ENCODE results near the gene GRAMD1B.
"Not testable (repeated sequence)": the region's sequence is repeated elsewhere in the genome, so short reads cannot be mapped to it uniquely, and the experiment has no call there.

GRAMD1B gene

DNA sequence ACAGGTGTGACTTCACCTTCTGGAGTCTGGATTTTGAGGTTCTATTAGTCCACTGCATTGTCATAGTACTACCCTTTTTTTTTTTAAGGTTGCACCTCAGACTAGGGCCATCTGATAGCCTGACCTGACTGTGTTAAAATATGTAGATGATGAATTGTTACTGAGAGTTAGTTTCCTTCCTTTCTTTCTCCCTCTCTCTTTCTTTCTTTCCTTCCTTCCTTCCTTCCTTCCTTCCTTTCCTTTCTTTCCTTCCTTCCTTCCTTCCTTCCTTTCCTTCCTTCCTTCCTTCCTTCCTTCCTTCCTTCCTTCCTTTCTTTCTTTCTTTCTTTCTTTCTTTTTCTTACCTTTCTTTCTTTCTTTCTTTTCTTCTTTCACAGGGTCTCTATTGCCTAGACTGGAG lies 83.2 kb downstream of the GRAMD1B start:
- H3K36me3 ChIP-seq (ENCODE audit: control insufficient read depth, insufficient read depth, low read length); H3K9me3 ChIP-seq (ENCODE audit: control insufficient read depth, insufficient read depth, low read length); H3K27ac ChIP-seq (ENCODE audit: low read depth, low read length); H3K4me3 ChIP-seq (ENCODE audit: low read depth, low read length); H3K27me3 ChIP-seq (ENCODE audit: control insufficient read depth, insufficient read depth, low read length); H3K9ac ChIP-seq (ENCODE audit: low read depth, low read length): not testable (repeated sequence)
- peaks cover 21% of the 10 kb centered on the region for H3K4me1 ChIP-seq (ENCODE audit: control insufficient read depth, insufficient read depth, low read length)

DNA sequence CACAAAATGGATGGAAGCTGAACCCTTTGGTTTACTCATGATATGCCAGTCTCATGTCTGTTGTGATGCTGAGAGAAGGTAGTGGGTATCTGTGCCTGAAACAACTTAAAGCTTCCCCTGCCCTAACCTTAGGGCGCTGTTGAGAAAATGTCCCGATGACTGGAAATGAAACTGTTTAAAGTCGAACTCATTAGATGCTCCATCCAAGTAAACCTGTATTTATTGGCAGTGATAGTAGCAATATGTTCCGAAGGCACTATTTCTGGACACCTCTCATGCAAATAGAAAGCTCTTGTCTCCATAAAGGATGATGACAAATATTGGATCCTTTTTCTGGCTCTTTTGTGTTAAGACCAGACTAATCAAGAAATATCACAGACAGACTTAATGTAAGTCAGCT lies 86.2 kb downstream of the GRAMD1B start:
- H3K4me3 ChIP-seq (ENCODE audit: low read depth, low read length) = no peak overlapping the region
- H3K36me3 ChIP-seq (ENCODE audit: control insufficient read depth, insufficient read depth, low read length) = no peaks in the 10 kb centered on the region
- H3K27me3 ChIP-seq (ENCODE audit: control insufficient read depth, insufficient read depth, low read length) = no peaks in the 10 kb centered on the region
- peaks cover 20% of the 10 kb centered on the region for H3K4me1 ChIP-seq (ENCODE audit: control insufficient read depth, insufficient read depth, low read length)
- H3K9ac ChIP-seq (ENCODE audit: low read depth, low read length) = no peak overlapping the region
- no peak overlapping the region for H3K27ac ChIP-seq (ENCODE audit: low read depth, low read length)
- no peaks in the 10 kb centered on the region for H3K9me3 ChIP-seq (ENCODE audit: control insufficient read depth, insufficient read depth, low read length)

DNA sequence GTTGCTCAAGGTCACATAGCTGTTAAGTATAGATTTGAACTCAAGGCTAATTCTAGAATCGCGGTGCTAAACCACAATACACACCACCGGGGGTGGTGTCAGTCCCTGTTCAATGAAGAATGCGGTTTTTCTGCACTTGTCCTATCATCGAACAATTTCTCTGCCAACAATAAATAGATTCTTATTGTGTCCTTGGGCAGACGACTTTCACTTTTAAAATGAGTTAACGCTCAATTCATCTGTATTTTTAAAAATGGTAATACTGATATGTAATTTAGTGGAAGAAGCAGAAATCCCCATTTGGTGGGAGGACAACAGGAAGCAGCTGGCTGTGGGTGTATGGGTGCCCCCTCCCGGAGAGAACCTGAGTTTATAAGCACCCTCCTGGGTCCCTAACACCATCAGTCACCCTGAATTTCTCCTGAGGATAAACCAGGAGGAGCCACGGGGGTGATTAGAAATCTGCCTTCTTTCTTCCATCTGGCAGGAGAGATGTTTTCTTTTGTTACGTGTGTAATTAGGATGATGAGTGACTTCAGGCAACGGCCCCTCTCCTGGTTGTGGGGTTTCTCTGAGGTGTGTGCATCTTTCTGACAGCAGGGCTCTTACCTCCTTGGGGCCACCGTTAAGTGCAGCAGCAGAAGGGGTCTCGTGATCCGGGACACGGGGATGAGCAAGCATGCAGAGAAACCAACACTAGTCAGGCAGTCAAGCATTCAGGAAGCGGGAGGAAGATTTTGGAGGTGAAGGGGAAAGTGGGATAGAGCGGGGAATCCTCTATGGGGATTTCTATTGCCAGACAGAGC lies 87.7 kb downstream of the GRAMD1B start:
- no peak overlapping the region for H3K9ac ChIP-seq (ENCODE audit: low read depth, low read length)
- no peak overlapping the region for H3K27ac ChIP-seq (ENCODE audit: low read depth, low read length)

DNA sequence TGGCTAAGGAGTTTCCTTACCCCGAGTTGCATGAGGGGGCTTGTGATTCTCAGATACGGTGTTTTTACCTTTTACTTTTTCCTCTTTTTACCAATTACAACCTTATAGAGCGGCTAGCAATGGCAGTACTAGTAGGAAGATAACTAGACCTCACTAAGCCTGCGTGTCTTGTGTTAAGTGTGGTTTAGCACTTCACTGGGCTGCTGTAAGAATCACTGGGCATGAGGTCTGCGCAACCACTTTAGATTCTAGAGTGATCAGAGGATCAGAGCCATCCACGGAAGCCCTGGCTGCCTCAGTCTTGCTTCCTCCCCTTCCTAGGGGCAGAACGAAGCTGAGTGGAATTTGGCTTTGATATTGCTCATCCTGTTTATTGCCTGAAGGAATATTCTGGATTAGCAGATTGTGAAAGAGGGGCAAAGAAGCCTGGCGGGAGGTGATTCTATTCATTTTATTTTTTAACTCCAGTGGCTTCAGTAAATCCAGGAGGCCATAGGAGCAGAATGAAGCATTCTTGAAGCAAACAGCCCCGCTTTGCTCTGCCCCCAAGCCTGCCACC lies 88.5 kb downstream of the GRAMD1B start:
- H3K9me3 ChIP-seq (ENCODE audit: control insufficient read depth, insufficient read depth, low read length) = no peaks in the 10 kb centered on the region
- no peak overlapping the region for H3K4me3 ChIP-seq (ENCODE audit: low read depth, low read length)
- no peaks in the 10 kb centered on the region for H3K27me3 ChIP-seq (ENCODE audit: control insufficient read depth, insufficient read depth, low read length)
- H3K27ac ChIP-seq (ENCODE audit: low read depth, low read length) = peak overlapping the region; percentile 16
- peaks cover 20% of the 10 kb centered on the region for H3K4me1 ChIP-seq (ENCODE audit: control insufficient read depth, insufficient read depth, low read length)
- H3K36me3 ChIP-seq (ENCODE audit: control insufficient read depth, insufficient read depth, low read length) = no peaks in the 10 kb centered on the region
- H3K9ac ChIP-seq (ENCODE audit: low read depth, low read length) = no peak overlapping the region

More for the DNA sequence above, 87.7 kb downstream of the GRAMD1B start:
- Histone ChIP-seq H3K27me3 (ENCODE audit: control insufficient read depth, insufficient read depth, low read length) (no peaks in the 10 kb centered on the region), H3K9me3 (ENCODE audit: control insufficient read depth, insufficient read depth, low read length) (no peaks in the 10 kb centered on the region), H3K4me1 (ENCODE audit: control insufficient read depth, insufficient read depth, low read length) (peaks cover 20% of the 10 kb centered on the region), H3K4me3 (ENCODE audit: low read depth, low read length) (no peak overlapping the region), H3K36me3 (ENCODE audit: control insufficient read depth, insufficient read depth, low read length) (no peaks in the 10 kb centered on the region)

DNA sequence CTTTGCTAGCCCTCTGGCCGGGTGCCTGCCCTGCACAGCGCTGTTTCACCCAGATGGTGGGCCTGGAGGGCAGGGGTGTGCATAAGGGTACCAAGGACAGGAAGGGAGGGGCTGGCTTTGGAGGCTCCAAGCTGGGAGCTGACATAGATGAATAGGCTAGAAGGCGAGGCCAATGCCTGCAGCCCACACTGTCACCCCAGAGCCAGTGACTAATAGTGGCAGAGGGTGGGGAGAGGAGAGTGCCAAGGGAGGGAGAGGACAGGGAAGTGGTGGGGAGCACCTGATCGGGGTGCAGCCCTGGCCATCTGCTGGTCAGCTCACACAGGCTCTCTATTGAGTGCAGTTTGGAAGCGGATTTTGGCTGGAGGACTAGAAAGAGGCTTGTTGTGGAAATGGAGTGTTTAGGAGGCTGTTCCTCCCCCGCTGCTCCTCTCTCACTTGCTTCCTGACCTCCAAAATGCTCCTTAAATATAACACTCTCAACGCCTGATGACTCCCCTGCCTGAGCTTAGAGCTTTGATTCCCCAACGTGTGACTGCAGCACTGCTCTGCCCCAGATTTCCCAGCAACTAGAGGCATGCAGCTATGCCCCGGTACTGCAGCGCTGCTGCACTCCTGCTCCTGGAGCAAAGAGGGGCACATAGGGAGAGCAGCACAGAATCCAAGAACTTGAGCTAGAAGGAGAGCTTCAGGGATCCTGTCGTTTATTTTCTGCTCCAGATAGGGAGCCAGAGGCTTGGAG lies 89.2 kb downstream of the GRAMD1B start:
- Histone ChIP-seq H3K9me3 (ENCODE audit: control insufficient read depth, insufficient read depth, low read length) (no peaks in the 10 kb centered on the region), H3K4me3 (ENCODE audit: low read depth, low read length) (no peak overlapping the region), H3K4me1 (ENCODE audit: control insufficient read depth, insufficient read depth, low read length) (peaks cover 20% of the 10 kb centered on the region), H3K27me3 (ENCODE audit: control insufficient read depth, insufficient read depth, low read length) (no peaks in the 10 kb centered on the region), H3K36me3 (ENCODE audit: control insufficient read depth, insufficient read depth, low read length) (no peaks in the 10 kb centered on the region), H3K9ac (ENCODE audit: low read depth, low read length) (no peak overlapping the region), H3K27ac (ENCODE audit: low read depth, low read length) (peak overlapping the region; percentile 38)

DNA sequence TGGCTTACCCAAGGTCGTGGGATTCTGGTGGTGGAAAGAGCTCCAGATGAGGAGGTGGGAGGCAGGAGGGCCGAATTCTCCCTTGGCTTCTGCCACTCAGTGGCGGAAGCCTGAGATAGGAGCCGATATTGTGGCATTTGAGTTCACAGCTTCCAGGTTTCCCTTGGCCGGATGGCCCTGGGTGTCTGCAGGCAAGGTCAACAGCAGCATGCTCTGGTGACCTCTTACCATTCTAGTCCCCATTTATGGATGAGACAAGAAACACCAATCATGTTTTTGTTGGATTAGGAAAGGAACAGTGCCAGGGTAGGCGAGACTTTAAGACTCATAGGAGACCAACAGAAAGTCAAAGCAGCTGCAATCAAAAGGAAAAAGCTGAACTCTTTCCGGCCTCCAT lies 89.7 kb downstream of the GRAMD1B start:
- Histone ChIP-seq H3K27me3 (ENCODE audit: control insufficient read depth, insufficient read depth, low read length) (no peaks in the 10 kb centered on the region), H3K9ac (ENCODE audit: low read depth, low read length) (no peak overlapping the region), H3K4me3 (ENCODE audit: low read depth, low read length) (no peak overlapping the region), H3K36me3 (ENCODE audit: control insufficient read depth, insufficient read depth, low read length) (no peaks in the 10 kb centered on the region), H3K9me3 (ENCODE audit: control insufficient read depth, insufficient read depth, low read length) (no peaks in the 10 kb centered on the region), H3K27ac (ENCODE audit: low read depth, low read length) (peak overlapping the region; percentile 38), H3K4me1 (ENCODE audit: control insufficient read depth, insufficient read depth, low read length) (peaks cover 23% of the 10 kb centered on the region)

DNA sequence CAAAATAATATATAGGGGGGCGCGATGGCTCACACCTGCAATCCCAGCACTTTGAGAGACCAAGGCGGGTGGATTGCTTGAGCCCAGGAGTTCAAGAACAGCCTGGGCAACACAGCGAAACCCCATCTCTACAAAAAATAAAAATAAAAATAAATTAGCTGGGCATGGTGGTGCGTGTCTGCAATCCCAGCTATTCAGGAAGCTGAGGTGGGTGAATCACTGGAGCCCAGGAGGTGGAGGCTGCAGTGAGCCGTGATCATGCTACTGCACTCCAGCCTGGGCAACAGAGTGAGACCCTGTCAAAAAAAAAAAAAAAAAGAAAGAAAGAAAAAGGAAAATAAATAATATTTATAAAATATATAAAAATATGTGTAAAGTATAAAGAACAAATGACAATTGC lies 90.4 kb downstream of the GRAMD1B start:
- H3K27ac ChIP-seq (ENCODE audit: low read depth, low read length); H3K9ac ChIP-seq (ENCODE audit: low read depth, low read length); H3K36me3 ChIP-seq (ENCODE audit: control insufficient read depth, insufficient read depth, low read length); H3K27me3 ChIP-seq (ENCODE audit: control insufficient read depth, insufficient read depth, low read length); H3K4me3 ChIP-seq (ENCODE audit: low read depth, low read length); H3K9me3 ChIP-seq (ENCODE audit: control insufficient read depth, insufficient read depth, low read length): not testable (repeated sequence)
- peaks cover 30% of the 10 kb centered on the region for H3K4me1 ChIP-seq (ENCODE audit: control insufficient read depth, insufficient read depth, low read length)

DNA sequence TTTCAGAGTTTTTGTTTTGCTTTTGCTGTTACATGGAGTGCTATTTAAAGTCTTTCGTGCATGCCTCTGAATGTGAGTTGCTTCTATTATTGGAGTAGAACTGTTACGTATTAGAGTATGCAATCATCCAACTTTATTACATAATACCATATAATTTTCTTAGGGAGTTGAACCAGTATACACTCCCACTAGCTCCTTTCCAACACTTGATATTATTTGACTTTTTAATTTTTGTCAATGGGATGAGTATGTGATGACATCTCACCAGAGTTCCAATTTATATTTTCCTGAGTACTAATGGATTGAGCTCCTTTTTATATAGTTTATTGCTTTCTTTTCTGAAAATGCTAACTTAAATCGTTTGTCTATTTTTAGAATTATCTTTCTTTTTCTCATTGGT lies 90.9 kb downstream of the GRAMD1B start:
- Histone ChIP-seq H3K4me1 (ENCODE audit: control insufficient read depth, insufficient read depth, low read length) (peaks cover 35% of the 10 kb centered on the region), H3K27ac (ENCODE audit: low read depth, low read length) (no peak overlapping the region), H3K9ac (ENCODE audit: low read depth, low read length) (no peak overlapping the region), H3K36me3 (ENCODE audit: control insufficient read depth, insufficient read depth, low read length) (no peaks in the 10 kb centered on the region), H3K27me3 (ENCODE audit: control insufficient read depth, insufficient read depth, low read length) (no peaks in the 10 kb centered on the region), H3K4me3 (ENCODE audit: low read depth, low read length) (no peak overlapping the region), H3K9me3 (ENCODE audit: control insufficient read depth, insufficient read depth, low read length) (no peaks in the 10 kb centered on the region)

DNA sequence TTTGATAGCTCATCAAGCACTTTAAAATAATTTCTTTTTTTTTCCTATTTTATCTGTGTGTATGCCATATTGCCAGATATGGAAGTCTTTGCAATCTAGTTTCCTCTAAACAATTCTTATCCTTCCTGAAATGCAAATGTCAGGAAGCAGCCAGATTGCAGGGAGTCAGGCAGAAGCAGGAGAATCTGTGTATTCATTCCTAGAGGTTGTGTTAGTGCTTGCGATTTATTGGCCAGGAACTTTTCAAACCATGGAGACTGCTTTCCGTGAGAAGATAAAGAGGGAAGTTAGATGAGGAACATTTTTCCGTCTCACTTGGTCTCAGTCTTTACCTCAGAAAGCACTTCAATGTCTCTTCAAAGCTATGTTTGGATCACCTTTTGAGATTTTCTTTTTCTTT lies 91.9 kb downstream of the GRAMD1B start:
- peaks cover 41% of the 10 kb centered on the region for H3K4me1 ChIP-seq (ENCODE audit: control insufficient read depth, insufficient read depth, low read length)
- H3K4me3 ChIP-seq (ENCODE audit: low read depth, low read length) = no peak overlapping the region
- no peak overlapping the region for H3K9ac ChIP-seq (ENCODE audit: low read depth, low read length)
- no peak overlapping the region for H3K27ac ChIP-seq (ENCODE audit: low read depth, low read length)
- no peaks in the 10 kb centered on the region for H3K27me3 ChIP-seq (ENCODE audit: control insufficient read depth, insufficient read depth, low read length)
- no peaks in the 10 kb centered on the region for H3K36me3 ChIP-seq (ENCODE audit: control insufficient read depth, insufficient read depth, low read length)
- H3K9me3 ChIP-seq (ENCODE audit: control insufficient read depth, insufficient read depth, low read length) = no peaks in the 10 kb centered on the region

DNA sequence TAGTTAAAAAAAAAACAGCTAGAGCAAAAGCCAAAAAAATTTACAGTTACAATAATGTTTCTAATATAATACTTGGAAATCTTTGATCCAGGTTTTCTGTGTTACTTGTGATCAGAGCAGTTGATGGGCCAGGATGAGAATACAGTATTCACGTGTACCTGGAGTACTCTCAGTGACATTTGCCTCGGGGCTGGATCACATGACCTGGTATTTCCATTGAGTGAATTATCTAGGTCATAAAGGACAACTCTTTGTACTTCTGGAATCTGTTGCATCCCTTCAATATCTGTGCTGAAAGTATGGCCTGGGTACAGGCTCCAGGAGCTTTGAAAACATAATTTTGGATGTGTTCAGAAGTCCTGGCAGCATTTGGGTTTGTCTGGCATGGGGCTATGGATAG lies 93.5 kb downstream of the GRAMD1B start:
- no peaks in the 10 kb centered on the region for H3K9me3 ChIP-seq (ENCODE audit: control insufficient read depth, insufficient read depth, low read length)
- H3K9ac ChIP-seq (ENCODE audit: low read depth, low read length) = no peak overlapping the region
- H3K36me3 ChIP-seq (ENCODE audit: control insufficient read depth, insufficient read depth, low read length) = no peaks in the 10 kb centered on the region
- no peaks in the 10 kb centered on the region for H3K27me3 ChIP-seq (ENCODE audit: control insufficient read depth, insufficient read depth, low read length)
- H3K27ac ChIP-seq (ENCODE audit: low read depth, low read length) = no peak overlapping the region
- H3K4me3 ChIP-seq (ENCODE audit: low read depth, low read length) = no peak overlapping the region
- H3K4me1 ChIP-seq (ENCODE audit: control insufficient read depth, insufficient read depth, low read length) = peaks cover 37% of the 10 kb centered on the region

DNA sequence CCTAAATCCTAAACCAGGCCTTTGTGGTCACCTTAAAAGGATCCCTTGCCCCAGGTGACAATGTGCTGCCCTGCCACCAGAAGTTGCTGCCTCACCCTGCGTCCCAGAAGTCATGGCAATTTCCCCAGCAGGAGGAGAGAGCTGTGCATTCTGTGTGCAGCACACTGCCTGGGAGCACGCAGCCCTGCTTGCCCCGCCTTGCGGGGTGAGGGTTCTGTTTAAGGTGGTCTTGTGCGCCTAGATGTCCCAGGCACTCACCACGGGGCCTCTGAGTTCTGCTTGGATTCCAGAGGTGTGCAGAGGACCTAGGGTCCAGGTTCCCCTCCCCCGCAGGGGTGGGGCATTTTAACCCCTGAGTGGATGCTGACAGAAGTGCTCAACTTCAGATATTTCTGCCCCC lies 95.0 kb downstream of the GRAMD1B start:
- no peaks in the 10 kb centered on the region for H3K9me3 ChIP-seq (ENCODE audit: control insufficient read depth, insufficient read depth, low read length)
- no peak overlapping the region for H3K4me3 ChIP-seq (ENCODE audit: low read depth, low read length)
- no peaks in the 10 kb centered on the region for H3K36me3 ChIP-seq (ENCODE audit: control insufficient read depth, insufficient read depth, low read length)
- H3K9ac ChIP-seq (ENCODE audit: low read depth, low read length) = no peak overlapping the region
- H3K27me3 ChIP-seq (ENCODE audit: control insufficient read depth, insufficient read depth, low read length) = no peaks in the 10 kb centered on the region
- H3K4me1 ChIP-seq (ENCODE audit: control insufficient read depth, insufficient read depth, low read length) = peaks cover 22% of the 10 kb centered on the region
- no peak overlapping the region for H3K27ac ChIP-seq (ENCODE audit: low read depth, low read length)

Data from HUES48 (cell line).